GM19238 (cell line): ENCODE results near the gene AKAP8L.
"Not testable (repeated sequence)": the region's sequence is repeated elsewhere in the genome, so short reads cannot be mapped to it uniquely, and the experiment has no call there.

Experiments used
- DNase-seq: peaks from one replicate; pipeline ENCODE4 v3.0.0; 2011; ENCODE audit warnings: low spot score; ENCODE audit not compliant: insufficient read length

The AKAP8L gene

GRCh38 chr19:15418231-15418578 lies 583 bp downstream of the AKAP8L start:
- DNase-seq, result no peak

GRCh38 chr19:15417699-15418098 lies 1.1 kb downstream of the AKAP8L start:
- no peak for DNase-seq

DNA sequence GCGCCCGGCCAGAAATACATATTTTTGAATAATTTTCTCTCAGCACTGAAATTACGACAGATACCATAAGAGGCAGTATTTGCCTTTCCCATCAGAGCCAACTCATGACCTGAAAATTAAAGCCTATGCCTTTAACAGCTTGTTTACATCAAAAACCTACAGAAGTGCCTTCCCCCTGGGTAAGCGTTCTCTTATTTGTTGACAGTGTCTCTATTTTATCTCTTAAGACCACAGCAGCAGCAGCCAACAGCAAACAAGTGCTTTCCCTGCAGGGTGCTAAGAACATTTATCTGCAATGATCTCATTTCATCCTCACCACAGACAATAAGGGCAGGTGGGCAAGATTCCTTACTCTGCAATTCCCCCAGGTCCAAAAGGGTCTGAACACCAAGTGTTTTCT lies 6.0 kb downstream of the AKAP8L start:
- DNase-seq, result no peak

DNA sequence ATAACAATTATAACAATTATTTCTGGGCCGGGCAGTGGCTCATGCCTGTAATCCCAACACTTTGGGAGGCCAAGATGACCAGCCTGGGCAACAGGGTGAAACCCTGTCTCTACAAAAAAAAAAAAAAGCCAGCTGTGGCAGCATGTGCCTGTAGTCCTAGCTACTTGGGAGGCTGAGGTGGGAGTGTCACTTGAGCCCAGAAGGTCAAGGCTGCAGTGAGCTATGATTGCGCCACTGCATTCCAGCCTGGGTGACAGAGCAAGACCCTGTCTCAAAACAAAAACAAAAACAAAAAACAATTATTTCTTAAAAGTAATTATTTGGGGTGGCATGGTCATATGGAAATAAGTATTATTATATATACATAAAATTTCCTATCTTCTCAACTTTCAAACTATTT lies 7.4 kb downstream of the AKAP8L start:
- not testable (repeated sequence) for DNase-seq

DNA sequence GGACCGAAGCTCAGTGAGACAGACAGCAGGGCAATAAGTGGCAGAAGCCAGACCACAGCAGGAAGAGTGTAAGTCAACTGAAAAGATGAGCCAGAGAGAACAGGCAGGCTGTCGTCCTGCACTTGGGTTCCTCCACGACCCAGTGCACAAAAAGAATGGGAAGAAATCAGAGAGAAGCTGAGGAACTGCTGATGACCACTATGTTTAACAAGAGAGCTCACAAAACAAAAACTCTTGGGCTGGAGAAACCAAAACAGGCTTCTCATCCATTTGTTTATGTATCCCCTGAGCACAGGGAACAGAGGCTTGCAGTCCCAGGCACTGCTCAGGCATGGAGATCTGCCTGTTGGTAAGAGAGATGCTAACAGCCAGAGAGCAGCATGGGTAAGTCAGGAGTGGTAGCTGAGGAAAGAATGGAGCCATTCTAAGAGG lies 14.0 kb downstream of the AKAP8L start:
- no peak for DNase-seq

DNA sequence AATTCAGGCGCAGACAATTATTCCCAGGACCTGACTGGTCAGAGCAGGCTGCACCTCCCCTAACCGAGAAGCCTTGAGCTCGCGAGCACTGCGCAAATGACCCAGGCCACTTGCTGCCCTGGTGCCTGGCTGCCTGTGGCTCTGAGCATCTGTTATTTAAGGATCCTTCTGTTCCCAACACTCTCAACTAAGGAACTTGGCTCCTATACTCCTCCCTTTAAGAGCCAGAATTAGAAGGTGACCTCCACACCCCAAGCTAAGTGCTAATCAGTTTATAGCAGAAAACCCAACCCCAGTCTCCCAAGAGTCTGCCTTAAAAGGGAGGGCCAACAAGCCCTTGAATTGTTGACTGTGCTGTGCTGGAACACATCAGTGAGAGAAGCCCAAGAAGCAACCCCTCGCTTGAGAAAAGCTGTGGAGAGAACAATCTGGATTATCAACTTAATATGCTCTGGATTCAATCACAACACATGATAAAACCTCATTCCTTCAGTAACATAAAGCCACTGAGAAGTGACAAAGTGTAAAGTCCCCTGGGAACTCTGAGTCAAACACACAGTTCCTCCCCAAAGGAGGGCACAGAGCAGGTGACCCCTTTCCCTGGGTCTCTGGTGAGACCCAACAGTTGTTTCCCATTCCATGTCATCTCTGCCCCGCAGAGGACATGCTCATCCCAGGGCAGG lies 14.6 kb downstream of the AKAP8L start:
- no peak for DNase-seq

GRCh38 chr19:15403151-15403531 lies 15.6 kb downstream of the AKAP8L start:
- DNase-seq, result no peak

- DNase-seq, result no peak
Observed at GRCh38 chr19:15402411-15403150, 16.2 kb downstream of the AKAP8L start.

GRCh38 chr19:15401397-15401710 lies 17.4 kb downstream of the AKAP8L start:
- no peak for DNase-seq

DNA sequence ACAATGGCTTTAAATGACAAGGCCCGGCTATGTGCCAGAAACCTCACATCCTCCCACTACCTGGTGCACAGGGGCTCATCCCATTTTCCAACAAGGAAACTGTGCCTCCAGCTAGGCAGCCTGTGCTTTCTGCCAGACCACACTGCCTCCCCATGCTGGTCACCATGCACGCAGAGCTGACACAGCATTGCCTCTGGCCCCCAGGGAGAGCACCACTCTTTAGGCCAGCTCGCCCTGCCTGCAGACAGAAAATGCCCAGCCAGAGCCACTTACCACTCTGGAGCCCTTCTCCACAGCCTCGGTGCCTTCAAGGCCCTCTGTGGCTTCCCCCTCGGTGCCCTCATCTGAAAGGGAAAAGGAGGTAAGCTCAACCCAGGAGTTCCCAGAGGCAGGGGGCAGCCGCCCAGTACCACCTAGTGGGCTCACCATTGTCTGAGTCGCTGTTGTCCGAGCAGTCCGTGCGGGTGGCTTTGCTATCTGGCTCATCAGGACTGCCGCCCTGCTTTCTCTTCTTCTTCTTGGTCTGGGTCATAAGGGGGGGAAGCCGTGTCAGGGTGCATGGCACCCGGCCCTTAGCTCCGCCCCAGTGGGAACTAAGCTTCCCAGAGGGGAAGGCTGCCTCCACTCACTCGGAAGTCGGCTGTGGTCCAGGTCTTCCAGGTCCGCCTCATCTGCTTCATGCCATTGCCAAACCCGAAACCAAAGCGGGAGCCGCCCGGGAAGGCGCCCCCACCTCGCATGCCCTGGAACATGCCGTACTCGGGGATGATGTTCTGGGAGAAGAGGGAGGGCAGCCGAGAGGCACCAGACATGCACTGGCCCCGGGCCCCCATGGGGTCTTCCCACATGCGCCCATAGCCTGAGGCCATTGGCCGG lies 18.0 kb downstream of the AKAP8L start:
- DNase-seq, result no peak

DNA sequence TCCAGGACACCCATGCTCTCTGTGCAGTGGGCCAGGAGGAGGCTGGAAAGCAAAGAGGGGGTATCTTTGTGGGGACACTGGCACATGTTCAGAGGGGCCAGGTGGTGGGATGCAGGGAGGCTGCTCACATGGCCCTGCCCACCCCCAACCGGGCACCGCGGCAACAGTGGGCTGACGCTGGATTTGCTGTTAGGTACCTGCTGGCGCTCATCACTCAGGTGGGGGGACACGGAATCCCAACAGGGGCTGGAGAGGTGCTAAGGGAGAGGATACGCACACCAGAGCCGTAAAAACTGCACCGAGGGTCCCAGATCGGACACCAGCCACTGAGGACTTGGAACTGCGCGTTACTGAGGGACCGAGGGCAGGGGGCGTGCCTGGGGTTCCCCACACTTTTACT lies 19.2 kb downstream of the AKAP8L start:
- DNase-seq, result no peak

DNA sequence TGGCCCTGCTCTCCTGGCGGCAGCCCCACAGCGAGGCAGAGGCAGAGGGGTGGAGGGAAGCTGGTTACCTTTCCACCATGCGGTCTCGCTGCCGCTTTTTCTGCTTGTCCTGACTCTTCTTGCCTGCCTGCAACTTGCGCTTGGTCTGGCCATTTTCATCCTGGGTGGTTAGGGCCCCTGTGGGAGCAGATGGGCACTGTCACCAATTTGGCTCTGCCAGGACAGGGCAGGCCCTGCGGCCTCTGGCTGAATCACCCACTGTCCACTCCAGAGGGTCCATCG lies 19.6 kb downstream of the AKAP8L start:
- no peak for DNase-seq

DNA sequence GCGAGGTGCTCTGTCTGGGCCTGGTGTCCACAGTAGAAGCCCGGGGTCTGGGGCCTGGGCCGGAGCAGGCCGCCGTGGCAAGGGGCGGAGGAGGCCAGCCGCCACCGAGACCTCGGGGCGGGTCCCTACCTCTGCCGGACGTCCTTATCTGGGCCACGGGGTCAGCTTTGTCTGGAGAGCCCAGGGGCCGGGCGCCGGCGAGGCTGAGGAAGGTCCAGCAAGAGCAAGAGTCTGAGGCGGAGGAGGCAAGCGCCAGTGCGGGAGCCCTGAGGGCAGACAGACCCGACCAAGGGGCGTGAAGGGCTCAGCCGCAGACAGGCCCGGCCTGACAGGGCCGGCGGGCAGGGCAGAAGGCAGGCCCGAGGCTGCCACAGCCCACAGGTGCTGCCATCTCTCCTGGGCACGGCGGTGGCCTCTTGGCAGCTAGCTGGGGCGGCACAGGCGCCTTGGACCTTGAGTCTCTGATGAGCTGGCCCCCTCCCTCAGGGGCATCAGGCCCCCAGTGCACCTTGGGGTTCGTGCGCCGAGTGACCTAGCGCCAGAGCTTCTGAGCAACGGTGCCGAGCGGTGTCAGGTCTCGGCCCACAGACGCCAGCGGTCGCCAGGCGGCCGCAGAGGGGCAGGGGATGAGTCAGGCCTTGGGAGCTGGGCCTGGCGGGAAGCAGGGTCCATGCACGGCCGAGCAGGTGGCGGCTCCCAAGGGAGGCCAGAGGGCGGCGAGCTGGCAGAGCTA lies 20.1 kb downstream of the AKAP8L start:
- DNase-seq, result no peak

DNA sequence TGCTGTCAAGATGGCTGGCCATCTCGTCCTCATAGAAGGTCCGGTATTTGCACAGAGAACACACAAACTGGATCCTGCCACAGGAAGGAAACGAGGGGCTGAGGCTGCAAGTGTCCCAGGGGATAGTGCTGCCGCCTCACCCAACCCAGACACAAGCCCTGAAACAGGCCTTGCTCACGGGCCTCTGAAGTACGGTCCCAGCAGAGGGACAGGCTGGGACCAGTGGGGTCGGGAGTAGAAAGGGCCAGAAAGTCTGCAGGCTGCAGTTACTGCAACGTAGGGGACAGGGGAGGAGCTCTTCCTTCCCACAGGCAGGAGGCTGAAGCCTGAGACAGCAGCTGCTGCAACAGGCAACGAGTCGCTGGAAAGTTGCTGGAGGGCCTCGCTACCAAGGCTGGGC lies 21.0 kb downstream of the AKAP8L start:
- DNase-seq, result no peak

- no peak for DNase-seq
Observed at GRCh38 chr19:15397236-15397635, 21.6 kb downstream of the AKAP8L start.

GRCh38 chr19:15396436-15396835 lies 22.4 kb downstream of the AKAP8L start:
- DNase-seq, result no peak

DNA sequence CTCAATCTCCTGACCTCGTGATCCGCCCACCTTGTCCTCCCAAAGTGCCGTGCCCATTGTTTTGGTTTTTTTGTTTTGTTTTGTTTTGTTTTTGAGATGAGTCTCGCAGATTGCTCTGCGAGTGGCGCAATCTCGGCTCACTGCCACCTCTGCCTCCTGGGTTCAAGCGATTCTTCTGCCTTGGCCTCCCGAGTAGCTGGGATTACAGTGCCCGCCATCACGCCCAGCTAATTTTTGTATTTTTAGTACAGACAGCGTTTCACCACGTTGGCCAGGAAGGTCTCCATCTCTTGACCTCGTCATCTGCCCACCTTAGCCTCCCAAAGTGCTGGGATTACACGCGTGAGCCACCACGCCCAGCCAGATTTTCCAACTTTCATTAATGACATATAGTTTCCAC lies 23.5 kb downstream of the AKAP8L start:
- not testable (repeated sequence) for DNase-seq

- DNase-seq, result no peak
Observed at GRCh38 chr19:15394426-15394825, 24.4 kb downstream of the AKAP8L start.

DNA sequence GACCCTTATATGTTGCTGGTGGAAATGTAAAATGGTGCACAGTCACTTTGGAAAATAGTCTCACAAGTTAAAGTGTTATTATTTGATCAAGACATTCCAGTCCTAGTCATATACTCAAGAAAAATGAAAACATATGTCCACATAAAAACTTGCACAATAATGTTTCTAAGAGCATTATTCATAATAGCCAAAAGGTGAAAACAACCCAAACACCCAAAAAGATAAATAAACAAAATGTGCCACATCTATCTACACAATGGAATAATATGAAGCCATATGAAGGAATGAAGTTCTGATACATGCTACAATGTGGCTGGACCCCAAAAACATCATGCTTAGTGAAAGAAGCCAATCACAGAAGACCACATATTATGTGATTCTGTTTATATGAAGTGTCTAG lies 24.8 kb downstream of the AKAP8L start:
- no peak for DNase-seq

- DNase-seq, result no peak
Observed at GRCh38 chr19:15390814-15391213, 28.0 kb downstream of the AKAP8L start.

DNA sequence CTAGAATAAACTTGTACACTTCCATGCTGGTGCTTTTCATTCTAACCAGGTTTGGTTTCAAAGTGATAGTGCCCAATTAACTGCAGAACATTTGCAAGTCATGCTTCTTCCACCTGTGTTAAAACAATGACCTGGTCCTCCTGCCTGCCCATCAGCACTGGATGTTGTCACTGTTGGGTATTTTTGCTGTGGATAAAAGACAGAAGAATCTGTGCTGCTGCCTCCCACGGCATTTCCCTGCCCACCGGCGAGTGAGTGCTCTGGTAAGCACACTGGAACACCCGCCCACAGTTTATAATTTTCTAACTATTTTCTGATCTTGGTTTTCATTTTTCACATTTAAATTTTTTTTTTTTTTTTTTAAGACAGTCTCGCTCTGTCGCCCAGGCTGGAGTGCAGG lies 36.9 kb downstream of the AKAP8L start:
- no peak for DNase-seq

- DNase-seq, result no peak
Observed at GRCh38 chr19:15381429-15381828, 37.4 kb downstream of the AKAP8L start.
